Measurements from ENCODE around the gene PM20D1.

Gene PM20D1

GRCh38 chr1:205800427-205800826 lies 49.5 kb downstream of the PM20D1 start:
- TF ChIP-seq CTCF (conservative IDR thresholded peaks at IDR 0.05) (no peak), ZFX (IDR thresholded peaks at IDR 0.05) (no peak)
- no peak overlapping the region for H3K27ac ChIP-seq

GRCh38 chr1:205798577-205798976 lies 51.4 kb downstream of the PM20D1 start:
- TF ChIP-seq ZFX (IDR thresholded peaks at IDR 0.05) (no peak), CTCF (conservative IDR thresholded peaks at IDR 0.05) (no peak)
- H3K27ac ChIP-seq: peak overlapping the region; percentile 32

GRCh38 chr1:205797168-205797567 lies 52.8 kb downstream of the PM20D1 start:
- H3K27ac ChIP-seq: no peak overlapping the region
- TF ChIP-seq CTCF (conservative IDR thresholded peaks at IDR 0.05) (no peak), ZFX (IDR thresholded peaks at IDR 0.05) (no peak)

DNA sequence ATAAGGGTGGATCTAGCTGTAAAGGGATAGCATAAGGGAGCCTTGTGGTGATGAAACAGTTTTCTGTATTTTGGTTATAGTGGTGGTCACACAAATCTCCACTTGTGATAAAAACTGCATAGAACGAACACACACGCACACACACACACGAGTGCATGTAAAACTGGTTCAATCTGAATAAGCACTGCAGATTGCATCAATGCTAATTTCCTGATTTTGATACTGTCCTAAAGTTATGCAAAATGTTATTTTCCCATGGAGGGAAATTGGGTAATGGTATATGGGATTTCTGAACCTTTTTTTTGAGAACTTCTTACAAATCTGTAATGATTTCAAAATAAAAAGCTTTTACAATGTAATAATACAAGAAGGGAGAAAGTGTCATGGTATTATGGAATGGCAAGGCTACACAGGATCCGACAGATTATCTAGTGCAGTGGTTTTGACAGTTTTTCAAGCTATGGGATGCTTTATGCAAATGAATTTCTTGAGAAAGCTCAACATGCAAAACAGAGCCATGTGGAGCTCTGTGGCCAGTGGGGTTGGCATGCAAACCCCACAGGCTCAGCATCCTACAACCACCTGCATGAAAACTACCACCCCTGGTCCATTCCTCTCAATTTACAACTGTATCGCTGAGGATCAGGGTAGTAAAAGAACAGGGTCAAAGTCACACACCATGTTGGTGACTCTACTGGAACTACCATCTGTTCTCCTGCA lies 55.8 kb downstream of the PM20D1 start:
- TF ChIP-seq ZFX (IDR thresholded peaks at IDR 0.05) (no peak), CTCF (conservative IDR thresholded peaks at IDR 0.05) (no peak)
- H3K27ac ChIP-seq: no peak overlapping the region

DNA sequence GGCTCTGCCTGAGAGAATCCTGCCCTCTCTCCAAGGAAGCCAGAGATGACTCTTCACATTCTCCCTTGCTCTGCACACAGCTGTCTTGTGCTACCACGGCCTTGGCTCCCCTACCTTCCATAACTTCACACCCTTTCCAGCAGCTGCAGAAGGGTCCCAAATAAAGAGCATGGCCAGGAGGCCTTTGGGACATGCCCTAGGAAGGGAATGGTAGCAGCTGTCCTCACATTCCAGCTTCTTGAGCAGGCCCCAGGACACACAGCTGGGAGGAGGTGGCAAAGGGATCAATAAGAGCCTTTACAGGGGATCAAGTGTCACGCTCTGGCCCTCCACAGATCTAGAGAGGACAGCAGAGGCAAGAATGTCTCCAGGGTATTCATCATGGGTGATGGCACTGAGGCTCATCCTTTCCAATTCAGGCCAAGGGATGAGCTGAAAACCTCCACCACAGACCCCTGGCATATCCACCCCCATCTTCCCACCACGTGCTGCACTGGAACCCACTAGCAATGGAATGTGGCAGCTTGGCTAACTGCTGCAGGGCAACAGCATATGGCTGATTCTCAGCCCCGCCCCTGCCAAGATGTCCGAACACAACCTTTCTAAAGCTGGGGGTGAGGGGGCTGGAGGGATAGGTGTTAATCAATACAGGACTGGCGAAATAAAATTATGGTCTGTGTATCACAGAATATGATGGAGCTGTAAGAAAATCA lies 56.8 kb downstream of the PM20D1 start:
- no peak overlapping the region for H3K27ac ChIP-seq
- TF ChIP-seq ZFX (IDR thresholded peaks at IDR 0.05) (no peak), CTCF (conservative IDR thresholded peaks at IDR 0.05) (no peak)

DNA sequence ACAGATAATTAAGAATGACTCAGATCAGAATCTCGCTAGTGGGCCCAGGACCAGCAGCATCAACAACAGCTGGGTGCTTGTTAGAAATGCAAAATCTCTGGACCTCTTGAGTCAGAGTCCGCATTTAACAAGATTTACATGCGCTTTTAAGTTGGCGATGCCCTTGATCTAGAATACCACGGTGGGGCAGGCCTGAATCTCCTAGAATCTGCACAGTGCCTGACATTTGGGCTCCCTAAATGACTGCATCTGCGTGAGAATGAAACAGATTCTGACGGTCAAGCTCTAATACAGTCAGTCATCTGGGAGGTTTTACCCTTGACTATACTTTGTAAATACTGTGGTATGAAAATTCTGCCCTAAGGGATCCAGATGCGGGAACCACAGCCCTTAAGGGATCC lies 57.5 kb downstream of the PM20D1 start:
- H3K27ac ChIP-seq: no peak overlapping the region
- no peak for TF ChIP-seq ZFX (IDR thresholded peaks at IDR 0.05)
- TF ChIP-seq CTCF (conservative IDR thresholded peaks at IDR 0.05): no peak

GRCh38 chr1:205791568-205792180 lies 58.3 kb downstream of the PM20D1 start:
- H3K27ac ChIP-seq: no peak overlapping the region
- TF ChIP-seq CTCF (conservative IDR thresholded peaks at IDR 0.05) (peak; percentile 90), ZFX (IDR thresholded peaks at IDR 0.05) (no peak)
